GM23248 (cell line): ENCODE data around the gene ERCC6L. TPM values are rescaled to one million over a fixed set of nuclear protein-coding genes. Genes with fewer than 3 reads are reported as not detected.

Experiments used
- DNase-seq: peaks from one replicate; pipeline ENCODE4 v3.0.0-alpha.2; 2015
- H2AFZ ChIP-seq: fragments of 200-600 bp; sonication (generic); 2 replicates; pipeline ENCODE4 v1.6.1; 2016; ENCODE audit warnings: antibody characterized with exemption
- H3F3A ChIP-seq: fragments of 200-600 bp; sonication (generic); 2 replicates; pipeline ENCODE4 v1.6.1; 2016; ENCODE audit warnings: mild to moderate bottlenecking, antibody characterized with exemption, mixed run types; ENCODE audit not compliant: insufficient read depth
- H3K27ac ChIP-seq: fragments of 200-600 bp; sonication (generic); 2 replicates; pipeline ENCODE4 v1.5.1; 2016; ENCODE audit warnings: mild to moderate bottlenecking
- H3K27me3 ChIP-seq: fragments of 200-600 bp; sonication (generic); replicated peaks from 2 replicates; pipeline ENCODE4 v1.6.1; 2016; ENCODE audit warnings: mild to moderate bottlenecking; ENCODE audit not compliant: insufficient read depth
- H3K36me3 ChIP-seq: fragments of 200-600 bp; sonication (generic); 2 replicates; pipeline ENCODE4 v1.6.1; 2016; ENCODE audit warnings: low read depth, mild to moderate bottlenecking
- H3K4me1 ChIP-seq: fragments of 200-600 bp; sonication (generic); 2 replicates; pipeline ENCODE4 v1.6.1; 2016; ENCODE audit warnings: mild to moderate bottlenecking; ENCODE audit not compliant: insufficient read depth
- H3K4me2 ChIP-seq: fragments of 200-600 bp; sonication (generic); one replicate; pipeline ENCODE4 v1.6.1; 2016; ENCODE audit warnings: mild to moderate bottlenecking; ENCODE audit not compliant: unreplicated experiment
- H3K4me3 ChIP-seq: fragments of 200-600 bp; sonication (generic); 2 replicates; pipeline ENCODE4 v1.5.1; 2016; ENCODE audit warnings: mild to moderate bottlenecking
- H3K79me2 ChIP-seq: fragments of 200-600 bp; sonication (generic); 2 replicates; pipeline ENCODE4 v1.6.1; 2016; ENCODE audit warnings: mild to moderate bottlenecking; ENCODE audit not compliant: insufficient read depth
- H3K9ac ChIP-seq: fragments of 200-600 bp; sonication (generic); 2 replicates; pipeline ENCODE4 v1.6.1; 2016; ENCODE audit warnings: mild to moderate bottlenecking
- H3K9me2 ChIP-seq: fragments of 200-600 bp; sonication (generic); 2 replicates; pipeline ENCODE4 v1.6.1; 2016; ENCODE audit warnings: mixed run types, mild to moderate bottlenecking, moderate library complexity; ENCODE audit not compliant: insufficient read depth
- H3K9me3 ChIP-seq: fragments of 200-600 bp; sonication (generic); one replicate; pipeline ENCODE4 v1.6.1; 2017; ENCODE audit warnings: low read depth
- H4K20me1 ChIP-seq: fragments of 200-600 bp; sonication (generic); 2 replicates; pipeline ENCODE4 v1.6.0; 2016; ENCODE audit not compliant: insufficient read depth
- EZH2 ChIP-seq: fragments of 200-600 bp; sonication (generic); IDR thresholded peaks from 2 replicates; pipeline ENCODE4 v1.6.1; 2018; ENCODE audit warnings: antibody characterized with exemption, mild to moderate bottlenecking; ENCODE audit not compliant: insufficient read depth, poor library complexity, severe bottlenecking
- EZH2phosphoT487 ChIP-seq: fragments of 200-600 bp; sonication (generic); IDR thresholded peaks from 2 replicates; pipeline ENCODE4 v1.6.1; 2018; ENCODE audit warnings: antibody characterized with exemption, moderate library complexity, mild to moderate bottlenecking, low read depth; ENCODE audit not compliant: insufficient read depth
- WGBS, 2 experiments: methylation state at CpG; one replicate each; pipeline ENCODE4 v1.1.6; 2015 to 2017; ENCODE audit warnings: low lambda C conversion rate in 2 of 2, low coverage in 1 of 2; ENCODE audit errors: missing lambda C conversion rate in 2 of 2; 5-methylcytosine and 5-hydroxymethylcytosine counted together
- in situ Hi-C: fragments of 300-500 bp; cut with MboI; formaldehyde crosslinking; loops from 2 replicates; pipeline ENCODE4 v1.15.0; 2020
- polyA plus RNA-seq: library from polyadenylated mRNA; unstranded; fragments of >200 nt; fragmentation: Nextera tagmentation; extraction: Ambion mirVana; gene quantifications from 2 replicates; pipeline ENCODE4 v1.2.1, GENCODE V29; 2016
- total RNA-seq: library from RNA; depleted of rRNA; stranded (reverse); fragments of >200 nt; shearing (Covaris generic); gene quantifications from 2 replicates; pipeline ENCODE4 v1.2.3, GENCODE V29; 2014

The ERCC6L gene
- total and polyA plus RNA-seq, 2 experiments from 2014 or later, result 1.9 to 2.1 TPM

- H3K9me2 ChIP-seq, result no peaks in the 10 kb centered on the region
- H3K4me1 ChIP-seq, result peaks cover 53% of the 10 kb centered on the region
- WGBS, 2 experiments, result 47 to 54% methylated on average over 2 of the region's 3 CpGs
- H3K36me3 ChIP-seq, result peaks cover 44% of the 10 kb centered on the region
- H3K27me3 ChIP-seq, result no peaks in the 10 kb centered on the region
- H3K4me3 ChIP-seq, result no peak overlapping the region
- in situ Hi-C loops, result no loop called here
- peaks cover 76% of the 10 kb centered on the region for H3F3A ChIP-seq
- 0 out of 2 replicates have a peak overlapping the region, but pooled peaks have one; percentile 81 for H3K27ac ChIP-seq
- H3K4me2 ChIP-seq, result no peak overlapping the region
- H3K79me2 ChIP-seq, result peaks cover 36% of the 10 kb centered on the region
- TF ChIP-seq EZH2phosphoT487 (no peak), EZH2 (no peak)
- no peak overlapping the region for H3K9ac ChIP-seq
- H2AFZ ChIP-seq, result no peak overlapping the region
- H4K20me1 ChIP-seq, result peaks cover 8% of the 10 kb centered on the region; the same call in 1 of the 2 replicates
- no peaks in the 10 kb centered on the region for H3K9me3 ChIP-seq
- DNase-seq, result peak; percentile 37
Measured at GRCh38 chrX:72271091-72271788, 32.4 kb upstream of the ERCC6L start.

GRCh38 chrX:72270316-72270866 is 31.6 kb upstream of the ERCC6L start:
- no peaks in the 10 kb centered on the region for H3K27me3 ChIP-seq
- peaks cover 36% of the 10 kb centered on the region for H3K36me3 ChIP-seq
- DNase-seq, result no peak
- peaks cover 47% of the 10 kb centered on the region for H3K4me1 ChIP-seq
- WGBS, 2 experiments, result 78 to 84% methylated on average over 4 to 5 of the region's 5 CpGs
- no peak overlapping the region for H3K4me3 ChIP-seq
- no peaks in the 10 kb centered on the region for H3K9me2 ChIP-seq
- H3K79me2 ChIP-seq, result peaks cover 28% of the 10 kb centered on the region
- no peak overlapping the region for H2AFZ ChIP-seq
- in situ Hi-C loops, result no loop called here
- H4K20me1 ChIP-seq, result peaks cover 8% of the 10 kb centered on the region; the same call in 1 of the 2 replicates
- no peaks in the 10 kb centered on the region for H3K9me3 ChIP-seq
- peaks cover 68% of the 10 kb centered on the region for H3F3A ChIP-seq
- no peak overlapping the region; the same call in 1 of the 2 replicates for H3K9ac ChIP-seq
- H3K27ac ChIP-seq, result peak overlapping the region; percentile 81
- peak overlapping the region; percentile 48 for H3K4me2 ChIP-seq
- TF ChIP-seq EZH2phosphoT487, result no peak
- TF ChIP-seq EZH2, result no peak

- H3K27me3 ChIP-seq, result no peaks in the 10 kb centered on the region
- H3K27ac ChIP-seq, result peak overlapping the region; percentile 81
- peaks cover 61% of the 10 kb centered on the region for H3F3A ChIP-seq
- H3K4me3 ChIP-seq, result no peak overlapping the region
- H3K36me3 ChIP-seq, result peaks cover 30% of the 10 kb centered on the region; the same call in 1 of the 2 replicates
- H3K9me3 ChIP-seq, result no peaks in the 10 kb centered on the region
- peak overlapping the region; percentile 48 for H3K4me2 ChIP-seq
- H2AFZ ChIP-seq, result no peak overlapping the region
- TF ChIP-seq EZH2phosphoT487, result no peak
- no peak for TF ChIP-seq EZH2
- 0 to 33% methylated on average over 2 to 3 of the region's 3 CpGs for WGBS, 2 experiments
- DNase-seq, result peak; percentile 59
- peaks cover 22% of the 10 kb centered on the region for H3K79me2 ChIP-seq
- peak overlapping the region; percentile 52 for H3K9ac ChIP-seq
- no peaks in the 10 kb centered on the region for H3K9me2 ChIP-seq
- in situ Hi-C loops, result no loop called here
- peaks cover 7% of the 10 kb centered on the region; the same call in 1 of the 2 replicates for H4K20me1 ChIP-seq
- peaks cover 41% of the 10 kb centered on the region for H3K4me1 ChIP-seq
Measured at GRCh38 chrX:72269671-72270251, 30.9 kb upstream of the ERCC6L start.

- H3K4me3 ChIP-seq, result no peak overlapping the region
- no peak for TF ChIP-seq EZH2
- TF ChIP-seq EZH2phosphoT487, result no peak
- H3K79me2 ChIP-seq, result peaks cover 12% of the 10 kb centered on the region; the same call in 1 of the 2 replicates
- in situ Hi-C loops, result no loop called here
- no peak overlapping the region for H2AFZ ChIP-seq
- 45 to 52% methylated on average over 2 of the region's 2 CpGs for WGBS, 2 experiments
- peaks cover 52% of the 10 kb centered on the region for H3F3A ChIP-seq
- H3K27ac ChIP-seq, result peak overlapping the region; percentile 81
- H3K4me2 ChIP-seq, result peak overlapping the region; percentile 48
- H3K27me3 ChIP-seq, result no peaks in the 10 kb centered on the region
- H4K20me1 ChIP-seq, result no peaks in the 10 kb centered on the region
- H3K9me3 ChIP-seq, result no peaks in the 10 kb centered on the region
- H3K36me3 ChIP-seq, result peaks cover 21% of the 10 kb centered on the region; the same call in 1 of the 2 replicates
- peaks cover 33% of the 10 kb centered on the region for H3K4me1 ChIP-seq
- no peaks in the 10 kb centered on the region for H3K9me2 ChIP-seq
- peak overlapping the region; percentile 52 for H3K9ac ChIP-seq
- DNase-seq, result peak; percentile 75
Measured at GRCh38 chrX:72268597-72269365, 30.0 kb upstream of the ERCC6L start.
